SU-DHL-6 (cell line): ENCODE results near the gene AQP2.

ENCODE experiments used
- H2AFZ ChIP-seq: fragments of 200-600 bp; sonication (generic); 2 replicates; pipeline ENCODE4 v1.6.1; 2014; ENCODE audit warnings: low read depth, mild to moderate bottlenecking, moderate library complexity, mixed read lengths, antibody characterized with exemption, low read length; ENCODE audit not compliant: severe bottlenecking
- H3F3A ChIP-seq: fragments of 200-600 bp; shearing (Covaris generic); 2 replicates; pipeline ENCODE4 v1.6.0; 2016; ENCODE audit warnings: antibody characterized with exemption, mild to moderate bottlenecking; ENCODE audit not compliant: insufficient read depth
- H3K27ac ChIP-seq: fragments of 200-600 bp; sonication (generic); 2 replicates; pipeline ENCODE4 v1.5.1; 2016; ENCODE audit warnings: low read depth, mild to moderate bottlenecking, low read length, moderate library complexity, mixed read lengths
- H3K27me3 ChIP-seq: fragments of 200-600 bp; sonication (generic), shearing (Covaris generic); 2 replicates; pipeline ENCODE4 v1.6.0; 2014; ENCODE audit warnings: mild to moderate bottlenecking, low read length
- H3K36me3 ChIP-seq: fragments of 200-600 bp; sonication (generic); 2 replicates; pipeline ENCODE4 v1.6.1; 2014; ENCODE audit warnings: mild to moderate bottlenecking, low read length, mixed read lengths
- H3K4me2 ChIP-seq: fragments of 300-600, 200-600 bp; shearing (Covaris generic), sonication (generic); 2 replicates; pipeline ENCODE4 v1.6.0; 2014; ENCODE audit warnings: low read length, low read depth, mild to moderate bottlenecking; ENCODE audit not compliant: poor library complexity, severe bottlenecking
- H3K4me3 ChIP-seq: fragments of 200-600 bp; sonication (generic); 2 replicates; pipeline ENCODE4 v1.5.1; 2014; ENCODE audit warnings: antibody characterized with exemption, low read length, mild to moderate bottlenecking, mixed read lengths; ENCODE audit not compliant: insufficient read depth, poor library complexity, severe bottlenecking
- H3K79me2 ChIP-seq: fragments of 200-600 bp; sonication (generic); 2 replicates; pipeline ENCODE4 v1.6.1; 2014; ENCODE audit warnings: mild to moderate bottlenecking, low read length, moderate library complexity; ENCODE audit not compliant: insufficient read depth
- H3K9ac ChIP-seq: fragments of 200-600 bp; sonication (generic); 2 replicates; pipeline ENCODE4 v1.7.0; 2014; ENCODE audit warnings: mild to moderate bottlenecking, low read length
- H3K9me2 ChIP-seq: fragments of 200-600 bp; sonication (generic); replicated peaks from 2 replicates; pipeline ENCODE4 v1.6.1; 2014; ENCODE audit warnings: low read length; ENCODE audit not compliant: insufficient read depth
- H3K9me3 ChIP-seq: fragments of 200-600 bp; sonication (generic); 2 replicates; pipeline ENCODE4 v1.6.1; 2014; ENCODE audit warnings: low read length, mixed read lengths; ENCODE audit not compliant: insufficient read depth
- H4K20me1 ChIP-seq: fragments of 200-600 bp; sonication (generic); 2 replicates; pipeline ENCODE4 v1.6.1; 2014; ENCODE audit warnings: low read depth, mild to moderate bottlenecking, antibody characterized with exemption, low read length, moderate library complexity, mixed read lengths
- EZH2phosphoT487 ChIP-seq: fragments of 200-600 bp; sonication (generic), shearing (Covaris generic); conservative IDR thresholded peaks from 2 replicates; pipeline ENCODE4 v1.6.1; 2018; ENCODE audit warnings: mild to moderate bottlenecking, antibody characterized with exemption, low read length, moderate library complexity, mixed read lengths
- TF ChIP-seq, protein P1 (sequence below): fragments of 200-600 bp; sonication (generic); IDR thresholded peaks from one replicate; pipeline ENCODE4 v1.5.1; 2017; ENCODE audit warnings: antibody characterized with exemption, mild to moderate bottlenecking, low read length, moderate library complexity; ENCODE audit not compliant: insufficient read depth, poor library complexity, severe bottlenecking

AQP2 gene

DNA sequence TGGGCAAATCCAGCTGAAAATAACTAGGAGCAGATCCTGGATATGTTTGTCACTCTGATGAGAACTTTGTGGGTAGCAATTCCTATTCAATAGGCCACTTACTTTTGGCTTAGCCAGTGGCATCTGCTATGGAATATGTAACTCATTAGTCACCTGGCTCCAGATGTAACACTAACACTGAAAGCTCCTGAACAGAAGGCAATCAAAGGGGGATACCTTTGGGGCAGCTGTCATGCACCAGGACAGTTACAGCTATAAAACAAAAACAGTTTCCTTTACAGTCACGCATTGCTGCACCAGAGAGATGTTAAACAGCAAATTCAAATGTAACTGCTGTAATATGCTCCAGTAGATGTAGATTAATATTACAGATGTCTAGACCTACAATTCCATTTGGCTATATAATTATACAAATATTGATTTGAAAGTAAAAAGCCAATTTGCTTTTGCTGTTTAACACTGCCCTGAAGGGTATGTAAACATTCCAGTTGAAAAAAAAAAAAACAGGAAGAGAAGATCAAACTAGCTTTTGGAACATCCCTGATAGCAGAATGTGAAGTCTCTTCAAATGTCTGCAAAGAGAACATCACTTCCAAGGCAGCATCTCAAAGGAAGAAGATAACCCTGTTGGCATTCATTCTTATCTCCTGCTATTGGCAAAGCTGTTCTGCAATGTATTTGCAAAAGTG lies 56.4 kb downstream of the AQP2 start:
- no peak overlapping the region for H3K9ac ChIP-seq
- H3K27ac ChIP-seq, result no peak overlapping the region
- no peak overlapping the region for H3K4me2 ChIP-seq
- peaks cover 51% of the 10 kb centered on the region; the same call in 1 of the 2 replicates for H3K36me3 ChIP-seq
- peaks cover 25% of the 10 kb centered on the region for H3K79me2 ChIP-seq
- no peaks in the 10 kb centered on the region for H3K27me3 ChIP-seq
- no peak overlapping the region for H3K4me3 ChIP-seq
- H3K9me3 ChIP-seq, result no peaks in the 10 kb centered on the region
- no peak overlapping the region for H2AFZ ChIP-seq
- no peaks in the 10 kb centered on the region for H3K9me2 ChIP-seq
- no peaks in the 10 kb centered on the region for H3F3A ChIP-seq
- TF ChIP-seq, protein P1, sequence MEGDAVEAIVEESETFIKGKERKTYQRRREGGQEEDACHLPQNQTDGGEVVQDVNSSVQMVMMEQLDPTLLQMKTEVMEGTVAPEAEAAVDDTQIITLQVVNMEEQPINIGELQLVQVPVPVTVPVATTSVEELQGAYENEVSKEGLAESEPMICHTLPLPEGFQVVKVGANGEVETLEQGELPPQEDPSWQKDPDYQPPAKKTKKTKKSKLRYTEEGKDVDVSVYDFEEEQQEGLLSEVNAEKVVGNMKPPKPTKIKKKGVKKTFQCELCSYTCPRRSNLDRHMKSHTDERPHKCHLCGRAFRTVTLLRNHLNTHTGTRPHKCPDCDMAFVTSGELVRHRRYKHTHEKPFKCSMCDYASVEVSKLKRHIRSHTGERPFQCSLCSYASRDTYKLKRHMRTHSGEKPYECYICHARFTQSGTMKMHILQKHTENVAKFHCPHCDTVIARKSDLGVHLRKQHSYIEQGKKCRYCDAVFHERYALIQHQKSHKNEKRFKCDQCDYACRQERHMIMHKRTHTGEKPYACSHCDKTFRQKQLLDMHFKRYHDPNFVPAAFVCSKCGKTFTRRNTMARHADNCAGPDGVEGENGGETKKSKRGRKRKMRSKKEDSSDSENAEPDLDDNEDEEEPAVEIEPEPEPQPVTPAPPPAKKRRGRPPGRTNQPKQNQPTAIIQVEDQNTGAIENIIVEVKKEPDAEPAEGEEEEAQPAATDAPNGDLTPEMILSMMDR, result no peak
- TF ChIP-seq EZH2phosphoT487, result no peak
- no peaks in the 10 kb centered on the region for H4K20me1 ChIP-seq
